ENCODE measurements around the gene UBE2F.

Gene UBE2F

GRCh38 chr2:237929979-237930378 is 36.8 kb upstream of the UBE2F start:
- no peaks in the 10 kb centered on the region for H3K9me3 ChIP-seq (ENCODE audit: control insufficient read depth, low read length)
- H3K4me1 ChIP-seq (ENCODE audit: control insufficient read depth, insufficient read depth, low read length) = peaks cover 14% of the 10 kb centered on the region
- H3K36me3 ChIP-seq (ENCODE audit: control insufficient read depth, insufficient read depth, low read length, severe bottlenecking) = no peaks in the 10 kb centered on the region
- no peak for DNase-seq (ENCODE audit: low read depth)
- no peak overlapping the region for H3K4me3 ChIP-seq (ENCODE audit: low read length)
- H3K27me3 ChIP-seq (replicated peaks; ENCODE audit: control insufficient read depth, insufficient read depth, low read length) = peaks cover 6% of the 10 kb centered on the region
- H3K9ac ChIP-seq (ENCODE audit: low read length) = no peak overlapping the region

DNA sequence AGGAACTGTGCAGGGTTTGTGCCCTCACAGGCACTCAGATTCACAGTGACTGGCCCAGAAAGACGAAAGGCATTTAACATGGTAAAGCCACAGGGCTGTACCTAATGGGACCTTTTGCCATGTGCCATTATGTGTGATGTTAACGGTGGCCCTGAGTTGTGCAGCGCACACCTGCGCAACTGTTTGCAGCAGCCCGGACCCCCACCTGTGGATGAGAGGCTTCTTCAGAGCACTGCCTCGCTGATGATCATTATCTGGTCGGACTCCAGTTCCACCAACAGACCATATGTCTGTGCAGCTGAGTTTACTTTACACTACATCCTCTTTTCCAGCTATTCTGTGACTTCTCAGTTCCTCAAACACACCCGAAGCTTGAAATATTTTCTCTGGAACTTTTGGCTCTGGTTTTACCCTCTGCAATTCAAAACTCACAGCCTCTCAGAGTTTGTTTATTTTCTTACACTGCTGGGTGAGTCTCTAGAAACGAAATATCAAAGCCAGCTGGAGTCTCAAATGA is 35.6 kb upstream of the UBE2F start:
- Histone ChIP-seq H3K9me3 (ENCODE audit: control insufficient read depth, low read length) (no peaks in the 10 kb centered on the region), H3K36me3 (ENCODE audit: control insufficient read depth, insufficient read depth, low read length, severe bottlenecking) (no peaks in the 10 kb centered on the region), H3K27me3 (replicated peaks; ENCODE audit: control insufficient read depth, insufficient read depth, low read length) (peaks cover 6% of the 10 kb centered on the region), H3K4me3 (ENCODE audit: low read length) (no peak overlapping the region), H3K9ac (ENCODE audit: low read length) (peak overlapping the region; percentile 9), H3K4me1 (ENCODE audit: control insufficient read depth, insufficient read depth, low read length) (peaks cover 14% of the 10 kb centered on the region)
- peak; percentile 86 for DNase-seq (ENCODE audit: low read depth)

DNA sequence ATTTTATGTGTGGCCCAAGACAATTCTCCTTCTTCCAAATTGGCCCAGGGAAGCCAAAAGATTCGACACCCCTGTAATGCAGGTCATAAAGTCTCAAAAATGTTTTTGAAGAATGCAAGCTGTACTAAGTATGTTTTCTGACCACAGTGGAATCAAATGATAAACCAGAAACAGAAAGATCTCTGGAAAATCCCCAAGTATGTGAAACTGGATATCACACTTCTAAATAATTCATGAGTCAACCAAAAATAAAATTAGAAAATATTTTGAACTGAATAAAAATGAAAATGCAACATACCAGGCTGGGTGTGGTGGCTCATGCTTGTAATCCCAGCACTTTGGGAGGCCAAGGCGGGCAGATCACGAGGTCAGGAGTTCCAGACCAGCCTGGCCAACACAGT is 34.1 kb upstream of the UBE2F start:
- peaks cover 6% of the 10 kb centered on the region for H3K27me3 ChIP-seq (replicated peaks; ENCODE audit: control insufficient read depth, insufficient read depth, low read length)
- H3K9ac ChIP-seq (ENCODE audit: low read length) = no peak overlapping the region
- H3K9me3 ChIP-seq (ENCODE audit: control insufficient read depth, low read length) = no peaks in the 10 kb centered on the region
- H3K4me1 ChIP-seq (ENCODE audit: control insufficient read depth, insufficient read depth, low read length) = peaks cover 14% of the 10 kb centered on the region
- H3K4me3 ChIP-seq (ENCODE audit: low read length) = no peak overlapping the region
- H3K36me3 ChIP-seq (ENCODE audit: control insufficient read depth, insufficient read depth, low read length, severe bottlenecking) = no peaks in the 10 kb centered on the region
- peak; percentile 96 for DNase-seq (ENCODE audit: low read depth)

GRCh38 chr2:237934186-237934585 is 32.6 kb upstream of the UBE2F start:
- Histone ChIP-seq H3K9ac (ENCODE audit: low read length) (no peak overlapping the region), H3K36me3 (ENCODE audit: control insufficient read depth, insufficient read depth, low read length, severe bottlenecking) (no peaks in the 10 kb centered on the region), H3K9me3 (ENCODE audit: control insufficient read depth, low read length) (no peaks in the 10 kb centered on the region), H3K27me3 (replicated peaks; ENCODE audit: control insufficient read depth, insufficient read depth, low read length) (no peaks in the 10 kb centered on the region), H3K4me1 (ENCODE audit: control insufficient read depth, insufficient read depth, low read length) (peaks cover 14% of the 10 kb centered on the region), H3K4me3 (ENCODE audit: low read length) (no peak overlapping the region)
- DNase-seq (ENCODE audit: low read depth) = no peak

- no peak for DNase-seq (ENCODE audit: low read depth)
- H3K9me3 ChIP-seq (ENCODE audit: control insufficient read depth, low read length) = no peaks in the 10 kb centered on the region
- peaks cover 13% of the 10 kb centered on the region for H3K4me1 ChIP-seq (ENCODE audit: control insufficient read depth, insufficient read depth, low read length)
Measured at GRCh38 chr2:237935740-237936452, 30.9 kb upstream of the UBE2F start.

DNA sequence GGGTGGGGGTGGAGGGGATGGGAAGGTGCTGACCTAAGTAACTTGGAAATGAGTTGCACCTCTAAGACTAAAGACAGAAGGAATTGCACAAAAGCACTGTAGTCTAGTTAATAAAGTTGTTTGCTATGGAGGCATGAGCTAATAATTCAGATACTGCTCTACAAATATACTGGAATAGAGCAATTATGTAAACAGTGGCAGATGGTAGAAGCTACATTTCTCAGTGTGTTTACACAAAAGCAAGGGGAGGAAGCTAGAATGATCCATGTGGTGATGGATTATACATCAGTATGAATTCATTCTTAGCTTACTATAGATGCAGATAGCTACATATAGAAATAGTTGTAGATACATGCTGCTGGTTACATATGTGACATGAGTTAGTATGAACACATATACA is 27.6 kb upstream of the UBE2F start:
- Histone ChIP-seq H3K27me3 (replicated peaks; ENCODE audit: control insufficient read depth, insufficient read depth, low read length) (no peaks in the 10 kb centered on the region), H3K9ac (ENCODE audit: low read length) (no peak overlapping the region), H3K4me1 (ENCODE audit: control insufficient read depth, insufficient read depth, low read length) (no peaks in the 10 kb centered on the region), H3K36me3 (ENCODE audit: control insufficient read depth, insufficient read depth, low read length, severe bottlenecking) (no peaks in the 10 kb centered on the region), H3K9me3 (ENCODE audit: control insufficient read depth, low read length) (peaks cover 4% of the 10 kb centered on the region), H3K4me3 (ENCODE audit: low read length) (no peak overlapping the region)
- DNase-seq (ENCODE audit: low read depth) = no peak

More at GRCh38 chr2:237935740-237936452, 30.9 kb upstream of the UBE2F start:
- no peaks in the 10 kb centered on the region for H3K36me3 ChIP-seq (ENCODE audit: control insufficient read depth, insufficient read depth, low read length, severe bottlenecking)
- no peaks in the 10 kb centered on the region for H3K27me3 ChIP-seq (replicated peaks; ENCODE audit: control insufficient read depth, insufficient read depth, low read length)
- no peak overlapping the region for H3K4me3 ChIP-seq (ENCODE audit: low read length)
- H3K9ac ChIP-seq (ENCODE audit: low read length) = no peak overlapping the region

DNA sequence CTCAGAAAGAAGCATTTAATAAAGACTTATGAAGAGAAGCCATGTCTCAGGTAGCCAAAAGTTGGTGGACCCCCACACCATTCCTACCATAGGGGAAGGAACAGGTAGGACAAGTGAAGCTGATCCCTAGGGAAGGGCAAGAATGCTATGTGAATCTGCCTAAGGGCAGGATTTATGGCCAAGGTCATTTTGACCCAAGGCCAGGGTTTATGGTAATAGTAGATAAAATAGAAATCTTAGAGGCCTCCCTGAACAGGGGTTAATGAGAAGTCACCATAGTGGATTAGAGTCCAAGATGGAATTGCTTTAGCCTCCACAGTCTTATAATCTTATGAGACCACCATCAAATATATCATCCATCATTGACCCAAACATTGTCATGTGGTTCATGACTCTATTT is 26.0 kb upstream of the UBE2F start:
- H3K27me3 ChIP-seq (replicated peaks; ENCODE audit: control insufficient read depth, insufficient read depth, low read length) = peaks cover 3% of the 10 kb centered on the region
- DNase-seq (ENCODE audit: low read depth) = no peak
- no peak overlapping the region for H3K4me3 ChIP-seq (ENCODE audit: low read length)
- H3K36me3 ChIP-seq (ENCODE audit: control insufficient read depth, insufficient read depth, low read length, severe bottlenecking) = no peaks in the 10 kb centered on the region
- H3K4me1 ChIP-seq (ENCODE audit: control insufficient read depth, insufficient read depth, low read length) = no peaks in the 10 kb centered on the region
- H3K9ac ChIP-seq (ENCODE audit: low read length) = no peak overlapping the region
- H3K9me3 ChIP-seq (ENCODE audit: control insufficient read depth, low read length) = peaks cover 10% of the 10 kb centered on the region

- H3K36me3 ChIP-seq (ENCODE audit: control insufficient read depth, insufficient read depth, low read length, severe bottlenecking) = no peaks in the 10 kb centered on the region
- no peaks in the 10 kb centered on the region for H3K4me1 ChIP-seq (ENCODE audit: control insufficient read depth, insufficient read depth, low read length)
- H3K4me3 ChIP-seq (ENCODE audit: low read length) = no peak overlapping the region
- H3K9me3 ChIP-seq (ENCODE audit: control insufficient read depth, low read length) = peaks cover 10% of the 10 kb centered on the region
- no peak for DNase-seq (ENCODE audit: low read depth)
- H3K27me3 ChIP-seq (replicated peaks; ENCODE audit: control insufficient read depth, insufficient read depth, low read length) = peaks cover 3% of the 10 kb centered on the region
- no peak overlapping the region for H3K9ac ChIP-seq (ENCODE audit: low read length)
Measured at GRCh38 chr2:237941239-237941638, 25.6 kb upstream of the UBE2F start.

DNA sequence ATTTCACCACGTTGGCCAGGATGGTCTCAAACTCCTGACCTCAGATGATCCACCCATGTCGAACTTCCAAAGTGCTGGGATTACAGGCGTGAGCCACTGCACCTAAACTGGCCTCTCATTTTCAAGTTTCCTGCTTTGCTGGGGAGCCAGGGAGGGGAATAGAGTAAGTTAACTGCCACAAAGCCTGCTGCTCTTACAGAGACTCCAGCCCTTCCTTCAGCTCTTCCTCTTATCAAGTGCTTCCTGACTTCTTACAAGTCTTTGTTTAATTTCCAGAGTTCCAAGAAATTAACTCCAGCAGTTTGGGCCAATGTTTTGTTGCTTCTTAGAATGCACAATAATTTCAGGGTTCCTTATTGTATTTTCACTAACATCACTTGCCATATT is 24.3 kb upstream of the UBE2F start:
- no peak for DNase-seq (ENCODE audit: low read depth)
- Histone ChIP-seq H3K9ac (ENCODE audit: low read length) (no peak overlapping the region), H3K4me3 (ENCODE audit: low read length) (no peak overlapping the region), H3K9me3 (ENCODE audit: control insufficient read depth, low read length) (peaks cover 10% of the 10 kb centered on the region), H3K36me3 (ENCODE audit: control insufficient read depth, insufficient read depth, low read length, severe bottlenecking) (no peaks in the 10 kb centered on the region), H3K27me3 (replicated peaks; ENCODE audit: control insufficient read depth, insufficient read depth, low read length) (peaks cover 3% of the 10 kb centered on the region), H3K4me1 (ENCODE audit: control insufficient read depth, insufficient read depth, low read length) (no peaks in the 10 kb centered on the region)

DNA sequence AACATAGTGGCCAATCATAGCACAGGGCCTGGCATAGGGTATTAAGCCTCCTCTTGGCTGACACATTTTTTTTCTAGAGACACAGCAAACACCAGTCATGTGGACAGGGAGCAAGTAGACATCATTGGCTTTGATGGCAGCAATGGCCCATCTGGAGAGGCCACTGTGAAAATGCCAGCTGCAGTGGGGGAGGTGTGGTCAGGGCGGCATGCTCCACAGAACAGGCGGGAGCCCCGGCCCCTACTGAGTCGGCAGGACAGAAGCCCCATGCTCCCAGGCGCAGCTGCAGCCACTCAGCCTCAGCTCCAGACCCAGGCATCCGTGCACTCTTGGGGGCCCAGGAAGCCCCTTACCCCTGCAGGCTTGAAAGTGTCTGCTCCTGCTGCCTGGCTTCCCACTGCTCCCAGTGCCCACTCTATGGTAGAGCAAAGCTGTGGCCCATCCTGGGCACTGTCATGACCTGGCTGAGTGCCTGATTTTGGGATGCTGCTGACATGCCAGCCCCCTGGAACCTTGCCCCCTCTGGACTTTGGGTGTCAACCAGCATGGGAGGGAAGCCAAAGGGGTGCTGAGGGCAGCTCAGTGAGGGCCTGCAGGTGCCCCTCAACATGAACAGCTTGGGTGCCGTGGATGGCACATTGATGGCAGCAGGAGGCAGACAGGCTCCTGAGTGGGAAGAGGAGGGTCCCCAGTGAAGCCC is 23.3 kb upstream of the UBE2F start:
- H3K9ac ChIP-seq (ENCODE audit: low read length) = no peak overlapping the region
- H3K9me3 ChIP-seq (ENCODE audit: control insufficient read depth, low read length) = peaks cover 10% of the 10 kb centered on the region
- no peak overlapping the region for H3K4me3 ChIP-seq (ENCODE audit: low read length)
- no peaks in the 10 kb centered on the region for H3K36me3 ChIP-seq (ENCODE audit: control insufficient read depth, insufficient read depth, low read length, severe bottlenecking)
- H3K27me3 ChIP-seq (replicated peaks; ENCODE audit: control insufficient read depth, insufficient read depth, low read length) = peaks cover 3% of the 10 kb centered on the region
- H3K4me1 ChIP-seq (ENCODE audit: control insufficient read depth, insufficient read depth, low read length) = no peaks in the 10 kb centered on the region
- DNase-seq (ENCODE audit: low read depth) = no peak

DNA sequence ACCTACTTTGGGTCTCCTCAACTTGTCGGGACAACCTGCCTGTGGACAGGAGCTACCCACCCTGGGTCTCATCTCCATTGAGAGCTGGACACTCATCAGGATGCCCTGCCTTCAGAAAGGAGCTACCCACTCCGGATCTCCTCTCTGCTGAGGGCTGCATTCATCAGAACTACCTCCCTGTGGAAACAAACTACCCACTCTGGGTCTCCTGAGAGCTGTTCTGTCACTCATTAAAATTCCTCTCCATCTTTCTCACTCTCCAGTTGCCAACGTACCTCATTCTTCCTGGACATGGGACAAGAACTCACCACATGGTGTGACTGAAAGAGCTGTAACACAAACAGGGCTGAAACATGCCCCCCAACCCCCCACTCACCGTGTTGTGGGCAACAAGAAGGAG is 22.5 kb upstream of the UBE2F start:
- H3K9ac ChIP-seq (ENCODE audit: low read length) = no peak overlapping the region
- H3K4me1 ChIP-seq (ENCODE audit: control insufficient read depth, insufficient read depth, low read length) = no peaks in the 10 kb centered on the region
- peaks cover 3% of the 10 kb centered on the region for H3K27me3 ChIP-seq (replicated peaks; ENCODE audit: control insufficient read depth, insufficient read depth, low read length)
- H3K9me3 ChIP-seq (ENCODE audit: control insufficient read depth, low read length) = peaks cover 10% of the 10 kb centered on the region
- no peak overlapping the region for H3K4me3 ChIP-seq (ENCODE audit: low read length)
- DNase-seq (ENCODE audit: low read depth) = no peak
- no peaks in the 10 kb centered on the region for H3K36me3 ChIP-seq (ENCODE audit: control insufficient read depth, insufficient read depth, low read length, severe bottlenecking)
